Measurements from ENCODE around the gene GABRB1. TPM values are rescaled to one million over a fixed set of nuclear protein-coding genes. Genes with fewer than 3 reads are reported as not detected.

The GABRB1 gene
- total RNA-seq, 1 donor from 2014 or later = not detected

DNA sequence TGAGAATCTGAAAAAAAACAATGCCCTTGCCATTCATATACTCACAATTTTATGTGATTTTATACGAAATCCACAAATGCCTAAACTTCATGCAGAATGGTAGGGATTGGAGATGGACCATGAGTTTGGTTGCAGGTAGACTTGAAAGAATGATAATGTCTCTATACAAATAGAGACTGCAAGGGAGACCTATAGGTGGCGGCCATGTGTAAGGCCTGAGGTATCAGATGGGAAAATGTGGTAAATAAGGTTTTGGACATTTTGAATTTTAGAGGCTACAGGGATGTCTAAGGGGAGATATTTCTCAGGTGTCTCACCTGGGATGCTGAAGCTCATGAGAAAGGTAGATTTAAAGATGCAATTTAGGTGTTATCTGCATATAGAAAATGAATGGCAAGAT, 78.0 kb downstream of the GABRB1 start:
- ATAC-seq = no peak
- DNase-seq (ENCODE audit: low spot score) = no peak

DNA sequence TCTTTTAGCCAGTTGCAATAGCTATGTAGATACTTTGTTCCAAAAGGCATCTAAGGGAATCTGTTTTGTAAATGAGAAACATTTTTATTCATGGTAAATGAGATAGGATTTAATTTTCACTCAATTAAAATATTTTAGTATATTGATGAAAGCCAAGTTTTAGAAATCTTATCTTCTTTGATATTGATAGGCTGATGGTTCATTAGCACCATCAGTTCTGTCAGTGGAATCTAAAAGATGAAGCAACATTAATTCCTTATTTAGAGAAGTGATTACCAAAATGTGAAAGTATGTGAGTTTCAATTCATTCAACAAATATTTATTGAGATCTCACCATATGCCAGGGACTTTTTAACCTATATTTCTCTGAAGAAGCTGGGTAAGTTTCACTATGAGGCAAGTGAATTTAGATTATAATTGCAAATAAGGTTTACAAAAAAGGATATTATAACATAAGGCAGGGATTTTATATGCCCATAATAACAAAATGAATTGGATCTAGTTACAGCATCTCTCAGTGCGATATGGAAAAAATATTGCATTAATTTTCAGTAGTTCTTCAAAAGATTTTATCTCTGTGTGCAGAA, 79.3 kb downstream of the GABRB1 start:
- DNase-seq (ENCODE audit: low spot score) = no peak
- no peak for ATAC-seq

DNA sequence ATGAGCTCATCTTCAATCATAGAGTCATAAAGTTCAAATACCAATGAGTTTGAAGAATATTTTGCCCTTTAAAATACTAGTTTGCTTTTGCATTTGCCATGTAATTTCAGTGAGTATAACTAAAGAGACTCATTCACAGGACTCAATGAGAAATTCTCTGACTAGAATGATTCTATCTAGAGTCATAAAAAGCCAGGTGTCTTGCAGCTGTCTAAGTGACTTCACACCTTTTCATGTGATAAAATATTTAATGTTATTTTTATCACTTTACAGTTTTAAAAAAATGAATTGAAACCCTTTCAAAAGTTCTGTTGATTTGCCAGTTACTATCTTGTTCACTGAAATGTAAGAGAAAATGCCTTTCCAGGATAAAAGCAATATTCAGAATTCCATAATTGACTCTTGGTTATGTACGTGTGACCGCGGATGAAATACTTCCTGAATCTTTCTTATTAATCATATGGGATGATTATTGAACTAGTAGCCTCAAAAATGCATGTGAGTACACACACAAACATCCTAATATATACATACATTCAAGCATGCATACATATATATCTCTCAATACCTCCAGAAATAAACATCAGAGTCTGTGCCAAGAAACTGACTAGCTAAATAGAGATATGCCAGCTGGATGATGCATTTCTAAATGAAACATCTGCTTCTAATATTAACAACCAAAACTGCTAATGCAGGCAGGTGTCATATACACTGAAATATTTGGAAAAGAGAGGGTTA, 87.0 kb downstream of the GABRB1 start:
- ATAC-seq (no peak), DNase-seq (ENCODE audit: low spot score) (no peak)

DNA sequence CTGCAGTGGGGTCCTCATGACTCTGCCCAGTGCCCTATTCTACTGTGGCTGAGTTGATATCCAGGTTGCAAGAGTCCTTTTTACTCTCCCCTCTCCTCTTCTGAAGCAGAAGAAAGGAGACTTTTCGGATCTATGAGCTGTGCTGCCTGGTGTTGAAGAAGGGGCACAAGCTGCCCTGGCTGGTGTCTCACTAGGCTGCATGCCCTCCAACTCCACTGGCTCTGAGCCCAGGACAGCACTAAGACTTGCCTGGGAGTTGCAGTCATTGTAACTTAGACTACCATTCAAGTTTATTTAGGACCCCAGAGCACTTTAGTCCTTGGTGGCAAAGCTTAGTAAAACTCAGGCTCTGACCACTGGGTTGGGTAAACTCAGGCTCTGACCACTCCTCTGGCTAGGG, 89.4 kb downstream of the GABRB1 start:
- DNase-seq (ENCODE audit: low spot score) = no peak
- no peak for ATAC-seq

DNA sequence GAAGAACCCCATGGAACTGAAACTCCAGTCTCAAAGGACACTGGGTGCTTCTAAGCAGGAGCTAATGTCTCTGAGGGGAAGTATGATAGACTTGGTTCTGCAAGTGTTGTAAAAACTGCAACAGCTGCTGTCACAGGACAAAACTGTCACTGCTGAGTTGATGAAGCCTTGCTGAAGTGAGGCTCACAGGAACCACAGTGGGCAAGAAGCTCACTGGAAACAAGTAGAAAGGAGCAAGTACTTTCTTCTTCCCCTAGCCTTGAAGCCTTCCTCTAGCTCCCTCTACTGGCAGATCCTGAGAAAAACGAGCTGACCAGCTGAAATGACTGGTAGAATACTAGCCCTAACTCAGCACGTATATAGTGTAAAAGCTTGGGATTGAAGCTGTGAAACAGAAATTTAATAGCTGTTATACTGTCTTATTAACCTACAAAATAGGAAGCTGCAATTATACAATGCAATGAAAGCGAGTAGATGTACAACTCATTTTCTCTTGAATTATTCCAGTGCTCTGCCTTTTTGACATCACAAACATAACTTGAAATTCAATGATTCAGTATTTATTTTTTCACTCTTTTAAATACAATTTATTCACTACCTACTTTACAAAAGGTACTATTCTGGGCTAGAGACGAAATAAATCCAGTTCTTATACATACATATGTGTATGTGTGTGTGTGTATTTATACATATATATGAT, 91.4 kb downstream of the GABRB1 start:
- ATAC-seq = peak; percentile 98
- peak; percentile 51 for DNase-seq (ENCODE audit: low spot score)

DNA sequence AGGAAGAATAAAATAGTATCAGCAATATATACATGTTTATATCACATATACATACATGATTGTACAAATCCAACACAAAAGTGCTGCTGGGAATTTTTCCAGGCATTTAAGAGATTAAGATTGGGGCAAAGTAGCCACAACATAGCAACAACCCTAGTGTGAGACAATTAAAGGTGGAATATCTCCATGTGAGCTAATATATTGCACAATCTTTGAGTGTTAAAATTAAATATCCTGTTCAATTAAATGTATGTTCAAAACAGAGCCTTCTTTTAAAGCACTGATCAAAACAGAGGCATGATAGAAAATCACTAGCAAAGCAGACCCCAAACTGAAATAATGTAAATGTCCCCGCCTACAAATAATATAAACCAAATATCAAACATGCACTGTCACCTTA, 97.6 kb downstream of the GABRB1 start:
- DNase-seq (ENCODE audit: low spot score) = no peak
- ATAC-seq = no peak

DNA sequence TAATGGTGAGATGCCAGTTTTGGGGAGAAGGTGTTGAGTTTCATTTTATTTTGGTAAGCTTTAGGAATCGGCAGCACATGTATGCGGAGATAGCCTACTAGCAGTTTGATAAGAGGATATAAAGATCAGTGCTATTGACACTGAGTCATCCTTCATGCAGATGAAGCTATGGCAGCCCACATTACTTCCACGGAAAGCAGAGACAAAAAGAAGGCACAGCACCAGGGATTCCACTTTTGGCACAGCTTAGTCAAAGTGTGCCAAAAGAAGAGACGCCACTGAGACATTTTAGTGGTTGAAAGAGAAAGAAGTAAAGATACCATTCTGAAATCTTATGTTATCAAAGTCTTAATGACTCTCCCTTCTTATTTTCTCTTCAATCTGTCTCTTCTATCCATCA, 103.8 kb downstream of the GABRB1 start:
- DNase-seq (ENCODE audit: low spot score) (no peak), ATAC-seq (no peak)

DNA sequence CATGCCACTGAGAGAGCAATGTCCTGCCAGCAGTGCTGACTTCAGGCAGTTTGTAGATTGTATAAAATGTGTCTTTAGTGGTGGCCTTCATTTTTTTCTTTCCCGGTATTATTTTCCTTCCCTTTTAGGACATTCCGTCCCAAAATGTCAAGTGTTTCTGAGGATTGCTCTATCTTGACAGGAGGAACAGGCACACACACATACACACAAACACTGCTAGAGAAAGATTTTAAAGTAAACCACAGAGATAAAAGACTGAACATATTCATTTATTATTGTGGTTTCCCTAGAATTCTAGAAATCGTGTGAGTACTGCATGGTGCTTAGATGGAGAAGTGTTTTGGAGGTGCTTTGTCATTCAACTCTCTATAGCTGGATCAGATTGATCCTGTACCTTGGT, 111.9 kb downstream of the GABRB1 start:
- DNase-seq (ENCODE audit: low spot score) = no peak
- no peak for ATAC-seq

DNA sequence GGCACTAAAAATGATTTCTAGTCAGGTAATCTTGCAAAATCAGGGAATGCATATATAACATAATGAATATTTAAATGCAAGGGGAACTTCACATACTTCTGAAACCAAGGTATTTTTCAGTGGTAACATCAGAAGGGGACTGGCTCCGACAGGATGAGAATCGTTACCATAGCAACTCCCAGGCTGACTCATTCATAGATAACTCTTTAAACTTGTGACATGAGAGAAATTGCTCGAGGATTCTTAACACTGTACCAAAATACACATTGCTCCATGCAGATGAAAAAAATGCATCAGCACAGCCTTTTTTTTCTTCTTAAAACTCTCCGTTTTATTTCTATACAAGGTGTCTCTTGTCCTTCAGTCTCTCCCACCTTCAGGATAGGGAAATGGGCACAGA, 114.3 kb downstream of the GABRB1 start:
- no peak for ATAC-seq

DNA sequence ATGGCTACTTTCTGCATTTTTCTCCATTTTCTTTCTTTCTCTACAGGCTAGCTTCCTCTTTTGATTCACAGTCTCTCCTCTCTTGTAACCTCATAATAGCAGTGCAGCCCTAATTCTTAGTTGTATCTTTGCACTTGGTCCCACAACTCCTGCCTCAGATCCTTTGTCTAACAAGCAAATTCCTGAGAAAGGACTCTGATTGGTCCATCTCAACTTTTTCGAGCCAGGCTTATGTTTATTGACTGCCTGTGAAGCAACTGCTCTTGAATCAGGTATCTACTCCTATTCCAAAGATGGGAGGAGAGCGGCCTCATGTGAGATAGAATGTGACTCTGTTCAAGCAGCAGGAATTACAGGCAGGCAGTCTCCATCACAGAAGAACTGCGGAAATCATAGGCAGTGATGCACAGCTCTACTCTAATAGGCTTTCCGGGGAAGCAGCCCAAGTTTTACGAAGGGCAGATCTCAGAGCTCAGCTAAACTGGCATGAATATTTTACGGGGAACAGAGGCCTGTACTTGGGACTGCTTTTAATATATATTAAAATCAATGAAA, 123.5 kb downstream of the GABRB1 start:
- no peak for DNase-seq (ENCODE audit: low spot score)
- no peak for ATAC-seq

More for the DNA sequence above, 114.3 kb downstream of the GABRB1 start:
- DNase-seq (ENCODE audit: low spot score) = no peak

DNA sequence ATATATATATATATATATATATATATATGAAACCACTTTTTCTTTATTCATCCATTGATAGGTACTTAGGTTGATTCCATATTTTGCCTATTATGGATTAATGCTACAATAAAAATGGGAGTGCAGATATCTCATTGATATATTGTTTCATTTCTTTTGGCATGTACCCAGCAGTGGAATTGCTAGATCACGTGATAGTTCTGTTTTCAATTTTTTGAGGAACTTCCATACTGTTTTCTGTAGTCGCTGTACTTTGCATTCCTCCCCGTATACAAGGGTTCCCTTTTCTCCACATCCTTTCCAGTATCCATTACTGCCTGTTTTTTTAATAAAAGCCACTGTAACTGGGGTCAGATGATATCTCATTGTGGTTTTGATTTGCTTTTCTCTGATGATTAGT, 124.6 kb downstream of the GABRB1 start:
- DNase-seq (ENCODE audit: low spot score) (no peak), ATAC-seq (no peak)

DNA sequence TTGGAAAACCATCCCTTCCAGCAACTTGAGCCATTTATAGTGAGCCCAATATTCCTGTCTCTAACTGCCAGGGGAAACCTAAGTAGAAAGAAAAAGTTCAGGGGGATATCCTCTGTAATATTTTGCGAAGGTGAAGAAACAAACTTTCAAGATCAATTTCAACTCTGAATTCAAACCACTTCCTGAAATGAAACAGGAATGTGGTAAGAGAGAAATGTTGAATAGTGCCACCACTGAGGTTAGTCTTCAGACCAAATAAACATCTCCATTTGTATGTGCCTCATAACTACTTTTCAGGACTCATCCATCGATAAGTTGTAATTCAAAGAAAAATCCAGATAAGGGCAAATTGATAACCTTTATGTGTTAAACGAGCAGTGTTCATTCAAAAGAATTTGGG, 128.7 kb downstream of the GABRB1 start:
- no peak for ATAC-seq
- no peak for DNase-seq (ENCODE audit: low spot score)

DNA sequence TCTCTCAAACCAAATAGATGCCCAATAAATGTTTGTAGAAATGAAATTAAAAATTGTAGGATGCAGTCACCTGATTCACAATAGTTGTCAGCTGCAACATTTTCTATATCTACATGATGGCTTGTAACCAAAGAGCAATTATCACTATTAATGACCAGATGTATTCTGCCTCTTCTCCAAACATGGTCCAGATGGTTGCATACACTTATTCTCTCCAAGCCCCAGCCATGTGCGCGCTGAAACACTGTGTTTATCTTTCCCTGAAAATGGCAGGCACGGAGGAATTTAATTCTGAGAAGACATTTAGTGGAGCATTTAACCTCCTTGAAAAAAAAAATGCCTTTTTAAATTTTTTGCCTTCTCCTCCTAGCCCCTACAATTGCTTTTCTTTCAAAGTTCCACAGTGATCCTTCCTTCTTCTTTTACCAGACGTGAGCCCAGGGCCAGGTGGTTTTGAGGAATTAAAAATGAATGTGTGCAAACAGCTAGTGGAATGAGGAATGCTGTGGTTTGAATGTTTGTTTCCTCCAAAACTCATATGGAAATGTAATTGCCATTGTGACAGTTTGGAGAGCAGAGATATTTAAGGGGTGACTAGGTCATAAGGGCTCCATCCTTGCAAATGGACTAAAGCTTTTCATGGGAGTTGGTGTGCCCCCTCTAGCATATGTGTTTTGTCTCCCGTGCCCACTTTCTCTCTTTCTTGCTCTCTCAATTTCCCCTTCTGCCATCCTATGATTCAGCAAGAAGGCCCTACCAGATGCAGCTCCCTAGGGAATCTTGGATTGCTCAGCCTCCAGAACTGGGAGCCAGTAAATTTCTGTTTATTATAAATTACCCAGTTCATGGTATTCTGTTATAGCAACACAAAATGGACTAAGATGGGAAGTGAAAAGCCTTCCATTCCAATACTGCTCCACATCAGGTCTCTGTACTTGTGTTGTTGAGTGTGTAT, 136.0 kb downstream of the GABRB1 start:
- DNase-seq (ENCODE audit: low spot score) = no peak

DNA sequence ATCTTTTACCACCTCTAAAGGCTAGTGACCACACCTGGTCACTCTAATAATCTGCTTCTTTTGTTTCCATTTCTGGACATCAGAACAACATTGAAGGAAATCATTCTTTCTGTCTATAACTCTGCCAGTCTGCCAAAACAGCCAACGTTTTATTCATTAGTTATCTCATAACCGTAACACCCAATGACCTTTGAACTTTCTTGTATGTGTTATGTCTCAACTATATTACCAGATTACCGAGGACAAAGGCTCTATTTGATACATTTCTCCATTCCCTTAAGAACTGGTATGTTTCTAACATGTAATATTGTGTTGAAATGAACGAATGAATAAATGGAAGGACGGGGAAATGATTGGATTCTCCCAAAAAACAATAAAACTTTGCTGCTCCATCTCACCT, 152.7 kb downstream of the GABRB1 start:
- DNase-seq (ENCODE audit: low spot score) = no peak

More for the DNA sequence above, 136.0 kb downstream of the GABRB1 start:
- ATAC-seq = no peak

DNA sequence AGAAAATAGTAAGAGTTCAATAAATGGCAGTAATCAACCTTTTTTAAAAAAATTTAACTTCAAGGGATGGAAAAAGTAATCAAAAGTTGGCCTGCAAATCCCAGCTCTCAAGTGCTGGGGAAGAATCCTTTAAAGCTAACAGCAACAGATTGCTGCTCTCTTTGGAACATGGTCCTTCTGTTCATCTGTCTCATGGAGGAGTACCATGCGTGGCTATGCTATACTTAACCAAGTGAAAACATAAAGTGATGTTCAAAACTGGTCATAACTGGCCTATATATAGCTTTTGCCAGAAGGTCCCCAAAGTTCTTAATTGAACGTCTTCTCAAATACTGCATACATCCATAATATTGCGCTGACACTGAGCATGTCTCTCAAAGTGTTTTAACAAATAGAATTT, 154.4 kb downstream of the GABRB1 start:
- DNase-seq (ENCODE audit: low spot score) (no peak), ATAC-seq (no peak)

More for the DNA sequence above, 152.7 kb downstream of the GABRB1 start:
- ATAC-seq = no peak

DNA sequence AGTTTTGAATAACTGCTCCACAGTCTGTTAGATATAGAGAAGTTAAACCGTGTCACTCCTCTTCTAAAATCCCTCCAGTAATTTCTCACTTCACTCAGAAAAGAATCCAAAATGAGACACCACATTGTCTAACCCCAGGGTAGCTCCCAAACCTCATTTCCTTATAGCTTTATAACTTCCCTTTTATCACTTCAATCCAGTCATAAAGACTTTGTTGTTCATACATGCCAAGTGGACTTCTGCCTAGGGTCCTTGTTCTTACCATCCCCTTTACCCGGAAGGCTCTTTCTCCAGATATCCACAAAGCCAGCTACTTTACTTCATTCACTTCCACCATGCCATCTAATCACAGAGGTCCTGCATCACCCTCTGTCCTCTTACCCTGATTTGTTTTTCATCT, 156.2 kb downstream of the GABRB1 start:
- no peak for DNase-seq (ENCODE audit: low spot score)
- no peak for ATAC-seq

DNA sequence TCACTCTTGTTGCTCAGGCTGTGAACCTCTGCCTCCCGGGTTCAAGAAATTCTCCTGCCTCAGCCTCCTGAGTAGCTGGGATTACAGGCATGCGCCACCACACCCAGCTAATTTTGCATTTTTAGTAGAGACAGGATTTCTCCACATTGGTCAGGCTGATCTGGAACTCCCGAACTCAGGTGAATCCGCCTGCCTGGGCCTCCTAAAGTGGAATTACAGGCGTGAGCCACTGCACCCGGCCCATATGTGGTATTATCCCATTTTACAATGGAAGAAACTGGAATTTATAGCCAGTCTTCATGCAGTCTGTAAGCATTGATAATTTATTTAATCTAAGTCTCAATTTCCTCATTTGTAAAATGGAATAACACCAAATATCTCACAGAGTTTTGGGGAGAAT, 161.8 kb downstream of the GABRB1 start:
- DNase-seq (ENCODE audit: low spot score) = no peak
- ATAC-seq = no peak

DNA sequence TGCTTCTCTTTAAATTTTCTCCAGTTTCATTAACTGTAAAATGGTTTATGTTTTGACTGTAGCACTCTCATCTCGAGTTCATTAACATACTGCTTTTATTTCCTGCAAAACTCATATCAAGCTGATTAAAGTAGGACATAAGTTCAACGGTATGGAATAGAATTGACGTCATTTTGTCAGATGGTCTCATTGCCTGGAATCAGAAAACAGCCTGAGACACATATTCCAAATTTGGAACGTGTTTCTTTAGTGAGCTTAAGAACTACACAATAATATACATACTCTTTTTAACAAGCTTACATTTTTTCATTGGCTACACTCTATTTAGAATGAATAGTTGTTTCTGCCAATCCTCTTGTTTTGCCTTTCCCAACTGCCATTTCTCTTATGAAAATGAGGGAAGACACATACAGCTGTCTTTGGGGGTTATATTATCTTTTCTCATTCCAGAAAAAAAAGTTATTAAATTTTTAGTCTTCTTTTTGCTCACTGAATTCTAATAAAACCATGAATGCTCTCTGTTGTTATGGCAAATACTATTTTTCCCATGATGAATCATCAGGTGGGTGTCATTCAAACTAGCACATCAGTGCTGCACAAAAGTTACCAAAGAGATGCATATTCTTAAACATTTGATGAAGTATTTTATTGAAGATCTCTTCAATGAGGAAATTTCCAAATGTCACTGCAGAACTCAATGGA, 162.8 kb downstream of the GABRB1 start:
- ATAC-seq (no peak), DNase-seq (ENCODE audit: low spot score) (no peak)

DNA sequence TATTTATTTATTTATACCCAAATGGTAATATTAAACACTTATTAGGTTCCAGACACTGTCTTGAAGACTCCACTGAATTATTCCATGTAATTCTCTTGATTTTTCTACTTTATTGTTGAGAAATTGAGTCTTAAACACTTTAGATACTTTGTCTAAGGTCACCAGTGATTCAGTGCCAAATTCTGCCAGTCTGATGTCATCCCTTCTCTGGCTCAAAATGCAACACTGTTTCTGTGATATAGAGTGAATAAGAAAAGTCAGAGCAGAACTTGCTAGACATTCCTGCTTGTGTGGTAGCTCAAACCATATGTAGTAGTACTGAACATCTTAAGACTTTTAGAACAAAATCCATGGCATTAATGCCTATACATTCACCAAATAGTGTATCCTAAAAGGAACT, 164.3 kb downstream of the GABRB1 start:
- no peak for DNase-seq (ENCODE audit: low spot score)

DNA sequence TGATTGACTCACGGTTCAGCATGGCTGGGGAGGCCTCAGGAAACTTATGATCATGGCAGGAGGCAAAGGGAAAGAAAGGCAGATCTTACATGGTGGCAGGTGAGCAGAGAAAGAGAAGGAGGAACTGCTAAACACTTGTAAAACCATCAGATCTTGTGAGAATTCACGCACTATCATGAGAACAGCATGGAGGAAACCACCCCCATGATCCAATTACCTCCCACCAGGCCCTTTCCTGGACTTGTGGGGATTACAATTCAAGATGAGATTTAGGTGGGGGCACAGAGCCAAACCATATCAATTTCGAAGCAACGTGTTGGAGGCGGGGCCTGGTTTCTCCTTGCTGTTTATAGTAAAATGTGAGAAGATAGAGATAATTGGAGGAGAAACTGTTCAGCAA, 167.4 kb downstream of the GABRB1 start:
- DNase-seq (ENCODE audit: low spot score) = no peak
- ATAC-seq = no peak

More for the DNA sequence above, 164.3 kb downstream of the GABRB1 start:
- no peak for ATAC-seq
